ENCODE results near the gene MKRN2.
"Not testable (repeated sequence)": the region's sequence is repeated elsewhere in the genome, so short reads cannot be mapped to it uniquely, and the experiment has no call there.

MKRN2 gene

GRCh38 chr3:12588039-12589009, 31.4 kb downstream of the MKRN2 start:
- no peak for DNase-seq (ENCODE audit: low read depth)

GRCh38 chr3:12590096-12590495, 33.2 kb downstream of the MKRN2 start:
- no peak for DNase-seq (ENCODE audit: low read depth)

- no peak for DNase-seq (ENCODE audit: low read depth)
Observed at GRCh38 chr3:12591456-12591855, 34.6 kb downstream of the MKRN2 start.

GRCh38 chr3:12591997-12592715, 35.3 kb downstream of the MKRN2 start:
- DNase-seq (ENCODE audit: low read depth) = no peak

- DNase-seq (ENCODE audit: low read depth) = no peak
Observed at GRCh38 chr3:12593473-12593872, 36.6 kb downstream of the MKRN2 start.

- DNase-seq (ENCODE audit: low read depth) = no peak
Observed at GRCh38 chr3:12598890-12599289, 42.0 kb downstream of the MKRN2 start.

- DNase-seq (ENCODE audit: low read depth) = no peak
Observed at GRCh38 chr3:12601072-12601471, 44.2 kb downstream of the MKRN2 start.

GRCh38 chr3:12603969-12604368, 47.1 kb downstream of the MKRN2 start:
- DNase-seq (ENCODE audit: low read depth) = no peak

- DNase-seq (ENCODE audit: low read depth) = no peak
Observed at GRCh38 chr3:12608376-12608775, 51.5 kb downstream of the MKRN2 start.

- no peak for DNase-seq (ENCODE audit: low read depth)
Observed at GRCh38 chr3:12611117-12611516, 54.2 kb downstream of the MKRN2 start.

- DNase-seq (ENCODE audit: low read depth) = no peak
Observed at GRCh38 chr3:12612514-12613226, 55.8 kb downstream of the MKRN2 start.

- DNase-seq (ENCODE audit: low read depth) = no peak
Observed at GRCh38 chr3:12613250-12613649, 56.4 kb downstream of the MKRN2 start.

GRCh38 chr3:12615266-12615665, 58.4 kb downstream of the MKRN2 start:
- no peak for DNase-seq (ENCODE audit: low read depth)

- DNase-seq (ENCODE audit: low read depth) = no peak
Observed at GRCh38 chr3:12618426-12618825, 61.5 kb downstream of the MKRN2 start.

- DNase-seq (ENCODE audit: low read depth) = no peak
Observed at GRCh38 chr3:12620305-12620704, 63.4 kb downstream of the MKRN2 start.

GRCh38 chr3:12620729-12621128, 63.8 kb downstream of the MKRN2 start:
- no peak for DNase-seq (ENCODE audit: low read depth)

GRCh38 chr3:12622335-12622734, 65.4 kb downstream of the MKRN2 start:
- DNase-seq (ENCODE audit: low read depth) = no peak

- no peak for DNase-seq (ENCODE audit: low read depth)
Observed at GRCh38 chr3:12624056-12624455, 67.2 kb downstream of the MKRN2 start.

GRCh38 chr3:12624964-12625363, 68.1 kb downstream of the MKRN2 start:
- not testable (repeated sequence) for DNase-seq (ENCODE audit: low read depth)

GRCh38 chr3:12627370-12627769, 70.5 kb downstream of the MKRN2 start:
- no peak for DNase-seq (ENCODE audit: low read depth)

GRCh38 chr3:12628813-12629212, 71.9 kb downstream of the MKRN2 start:
- no peak for DNase-seq (ENCODE audit: low read depth)

- no peak for DNase-seq (ENCODE audit: low read depth)
Observed at GRCh38 chr3:12629560-12629959, 72.7 kb downstream of the MKRN2 start.

- DNase-seq (ENCODE audit: low read depth) = no peak
Observed at GRCh38 chr3:12630292-12630691, 73.4 kb downstream of the MKRN2 start.

Data from stimulated activated CD4-positive, alpha-beta T cell treated with anti-CD3 and anti-CD28 coated beads, Interleukin-2, amount 100 ng/mL, for 4 hours (primary cell).